GM12878 (cell line): ENCODE data around the gene RNF183. TPM values are rescaled to one million over a fixed set of nuclear protein-coding genes. Genes with fewer than 3 reads are reported as not detected.
A peak's percentile ranks its signal among the peaks of the same experiment; 100 is the strongest.

Experiments used
- ATF7 ChIP-seq: fragments of 450-650 bp; IDR thresholded peaks from 2 replicates; pipeline ENCODE4 v1.6.1; 2016; ENCODE audit warnings: low read depth, mild to moderate bottlenecking
- CBX3 ChIP-seq: fragments of 200-600 bp; sonication (generic); IDR thresholded peaks from 2 replicates; pipeline ENCODE4 v1.6.1; 2016; ENCODE audit warnings: low read depth, borderline replicate concordance
- CHD2 ChIP-seq: IDR thresholded peaks from 2 replicates; pipeline ENCODE4 v1.6.1; 2011; ENCODE audit warnings: low read depth, low read length, improper control_type of control experiment, borderline replicate concordance
- CHD4 ChIP-seq: fragments of 200-600 bp; sonication (generic); IDR thresholded peaks from 2 replicates; pipeline ENCODE4 v1.6.1; 2016; ENCODE audit warnings: mild to moderate bottlenecking
- EED ChIP-seq: sonication (generic); IDR thresholded peaks from 2 replicates; pipeline ENCODE4 v1.6.1; 2016; ENCODE audit warnings: antibody characterized with exemption, low read depth
- EZH2 ChIP-seq: IDR thresholded peaks from 2 replicates; pipeline ENCODE4 v1.6.1; 2012; ENCODE audit warnings: low read depth, mild to moderate bottlenecking, control low read depth, inconsistent platforms, low read length, borderline replicate concordance; ENCODE audit not compliant: control insufficient read depth
- FOS ChIP-seq: IDR thresholded peaks from 3 replicates; pipeline ENCODE4 v1.6.1; 2011; ENCODE audit warnings: borderline replicate concordance; ENCODE audit not compliant: insufficient read length; ENCODE audit errors: extremely low read depth
- HDGF ChIP-seq: fragments of 450-650 bp; IDR thresholded peaks from 2 replicates; pipeline ENCODE4 v1.6.1; 2016; ENCODE audit warnings: antibody characterized with exemption
- JUNB ChIP-seq: IDR thresholded peaks from 2 replicates; pipeline ENCODE4 v1.6.1; 2016; ENCODE audit warnings: antibody characterized with exemption, mild to moderate bottlenecking
- MTA3 ChIP-seq: IDR thresholded peaks from 2 replicates; pipeline ENCODE4 v1.6.1; 2012; ENCODE audit warnings: low read length, inconsistent platforms, borderline replicate concordance
- MXI1 ChIP-seq: fragments of 150-350 bp; IDR thresholded peaks from 2 replicates; pipeline ENCODE4 v1.6.1; 2011; ENCODE audit warnings: low read depth, mild to moderate bottlenecking, inconsistent platforms, low read length, improper control_type of control experiment
- POLR2AphosphoS5 ChIP-seq: IDR thresholded peaks from 2 replicates; pipeline ENCODE4 v1.6.1; 2011; ENCODE audit warnings: mild to moderate bottlenecking, low read length, inconsistent platforms
- RBBP5 ChIP-seq: fragments of 200-600 bp; sonication (generic); conservative IDR thresholded peaks from 2 replicates; pipeline ENCODE4 v1.6.1; 2016
- SUPT20H ChIP-seq: IDR thresholded peaks from 2 replicates; pipeline ENCODE4 v1.6.1; 2011; ENCODE audit warnings: low read depth, mild to moderate bottlenecking, low read length, moderate library complexity, borderline replicate concordance; ENCODE audit not compliant: control insufficient read depth
- ZNF207 ChIP-seq: fragments of 450-650 bp; IDR thresholded peaks from 2 replicates; pipeline ENCODE4 v1.6.1; 2014; ENCODE audit warnings: antibody characterized with exemption, mild to moderate bottlenecking, borderline replicate concordance
- polyA plus RNA-seq, 11 experiments: library from polyadenylated mRNA; depleted of rRNA in 4 of 11; unstranded in 6 of 11; stranded (reverse) in 5 of 11; fragments of >200 nt; fragmentation: Nextera tagmentation in 4 of 11; fragmentation: Illumina TruSeq in 1 of 11; extraction: Ambion mirVana in 4 of 11; extraction: Trizol in 1 of 11; gene quantifications; 1 replicate in 1 of 11; 2 replicates in 10 of 11; pipeline versions ENCODE4 v1.2.1 to v1.2.3, GENCODE V29; 2011 to 2016; ENCODE audit warnings: inconsistent platforms in 2 of 11, missing spikeins in 2 of 11, low read depth in 1 of 11
- total RNA-seq, 4 experiments: library from RNA; depleted of rRNA in 3 of 4; stranded (reverse); fragments of >200 nt in 3 of 4; fragmentation: Illumina TruSeq in 1 of 4; extraction: Trizol in 1 of 4; gene quantifications; 2 replicates each; pipeline versions ENCODE4 v1.2.1 to v1.2.3, GENCODE V29; 2013 to 2021
- TF ChIP-seq, protein P1 (sequence below): fragments of 450-650 bp; IDR thresholded peaks from 2 replicates; pipeline ENCODE4 v1.6.1; 2017; ENCODE audit warnings: mild to moderate bottlenecking, low read depth, inconsistent platforms; ENCODE audit not compliant: poor library complexity, severe bottlenecking
- TF ChIP-seq, protein P2 (sequence below): IDR thresholded peaks from 2 replicates; pipeline ENCODE4 v1.6.1; 2012; ENCODE audit warnings: mild to moderate bottlenecking, low read depth, low read length
- TF ChIP-seq, protein P3 (sequence below): fragments of 450-650 bp; IDR thresholded peaks from 2 replicates; pipeline ENCODE4 v1.6.1; 2016; ENCODE audit warnings: mild to moderate bottlenecking, moderate library complexity, borderline replicate concordance

The RNF183 gene
- total and polyA plus RNA-seq, 10 of the 15 experiments (the other 5 are each of a cell fraction or from before 2014, with no cell fraction given) = 0.03 to 0.26 (median 0.07) TPM; not detected in 6

DNA sequence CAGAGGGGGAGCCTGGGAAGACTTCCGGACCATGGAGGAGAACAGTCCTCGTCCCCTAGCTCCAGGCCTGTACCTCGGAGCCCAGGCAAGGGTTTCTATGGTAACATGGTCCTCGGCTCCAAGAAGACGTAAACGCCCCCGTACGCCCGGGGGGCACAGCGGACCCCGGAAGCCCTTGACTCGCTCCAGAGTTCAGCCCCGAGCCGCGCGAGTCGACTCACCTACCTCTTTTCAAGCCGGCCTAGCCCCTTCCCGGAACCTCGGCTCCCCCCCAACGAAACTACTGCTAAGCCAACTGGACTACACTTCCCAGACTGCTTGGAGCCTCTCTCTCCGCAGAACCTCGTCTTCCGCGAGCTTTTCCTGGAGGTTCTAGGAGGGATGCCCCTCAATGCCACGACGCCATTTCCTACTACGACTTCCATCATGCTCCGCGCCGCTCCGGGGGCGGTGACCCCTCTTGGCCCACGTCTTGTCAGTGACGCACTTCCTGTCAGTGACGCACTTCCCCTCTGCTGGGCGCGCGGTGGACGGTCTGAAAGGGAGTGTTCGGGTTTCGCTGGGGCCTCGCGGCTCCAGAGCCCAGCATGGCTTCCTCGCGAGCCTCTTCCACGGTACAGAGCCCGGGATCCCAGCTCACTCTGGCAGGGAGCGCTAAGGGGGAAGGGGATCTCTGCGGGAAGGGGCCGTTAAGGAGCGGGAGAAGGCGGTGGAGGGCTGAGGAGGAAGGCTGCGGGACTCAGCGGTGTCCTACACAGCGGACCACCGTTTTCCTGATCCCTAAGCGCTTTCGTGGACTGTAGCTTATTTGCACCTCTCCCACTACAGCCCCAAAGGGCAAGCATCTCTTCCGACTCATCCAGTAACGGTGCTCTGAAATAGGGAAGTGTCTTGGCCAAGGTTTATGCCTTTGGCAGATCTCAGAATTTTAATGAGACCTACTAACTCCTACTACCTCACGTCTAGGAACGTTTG is 27.7 kb downstream of the RNF183 start, which contains the start of the genes CDC26 and PRPF4 (continued):
- TF ChIP-seq, protein P1, sequence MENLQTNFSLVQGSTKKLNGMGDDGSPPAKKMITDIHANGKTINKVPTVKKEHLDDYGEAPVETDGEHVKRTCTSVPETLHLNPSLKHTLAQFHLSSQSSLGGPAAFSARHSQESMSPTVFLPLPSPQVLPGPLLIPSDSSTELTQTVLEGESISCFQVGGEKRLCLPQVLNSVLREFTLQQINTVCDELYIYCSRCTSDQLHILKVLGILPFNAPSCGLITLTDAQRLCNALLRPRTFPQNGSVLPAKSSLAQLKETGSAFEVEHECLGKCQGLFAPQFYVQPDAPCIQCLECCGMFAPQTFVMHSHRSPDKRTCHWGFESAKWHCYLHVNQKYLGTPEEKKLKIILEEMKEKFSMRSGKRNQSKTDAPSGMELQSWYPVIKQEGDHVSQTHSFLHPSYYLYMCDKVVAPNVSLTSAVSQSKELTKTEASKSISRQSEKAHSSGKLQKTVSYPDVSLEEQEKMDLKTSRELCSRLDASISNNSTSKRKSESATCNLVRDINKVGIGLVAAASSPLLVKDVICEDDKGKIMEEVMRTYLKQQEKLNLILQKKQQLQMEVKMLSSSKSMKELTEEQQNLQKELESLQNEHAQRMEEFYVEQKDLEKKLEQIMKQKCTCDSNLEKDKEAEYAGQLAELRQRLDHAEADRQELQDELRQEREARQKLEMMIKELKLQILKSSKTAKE = no peak
- TF ChIP-seq JUNB = peak; percentile 24; the same call in 1 of the 2 replicates
- TF ChIP-seq EED = no peak
- TF ChIP-seq CHD2 = peak; percentile 95
- TF ChIP-seq, protein P2, sequence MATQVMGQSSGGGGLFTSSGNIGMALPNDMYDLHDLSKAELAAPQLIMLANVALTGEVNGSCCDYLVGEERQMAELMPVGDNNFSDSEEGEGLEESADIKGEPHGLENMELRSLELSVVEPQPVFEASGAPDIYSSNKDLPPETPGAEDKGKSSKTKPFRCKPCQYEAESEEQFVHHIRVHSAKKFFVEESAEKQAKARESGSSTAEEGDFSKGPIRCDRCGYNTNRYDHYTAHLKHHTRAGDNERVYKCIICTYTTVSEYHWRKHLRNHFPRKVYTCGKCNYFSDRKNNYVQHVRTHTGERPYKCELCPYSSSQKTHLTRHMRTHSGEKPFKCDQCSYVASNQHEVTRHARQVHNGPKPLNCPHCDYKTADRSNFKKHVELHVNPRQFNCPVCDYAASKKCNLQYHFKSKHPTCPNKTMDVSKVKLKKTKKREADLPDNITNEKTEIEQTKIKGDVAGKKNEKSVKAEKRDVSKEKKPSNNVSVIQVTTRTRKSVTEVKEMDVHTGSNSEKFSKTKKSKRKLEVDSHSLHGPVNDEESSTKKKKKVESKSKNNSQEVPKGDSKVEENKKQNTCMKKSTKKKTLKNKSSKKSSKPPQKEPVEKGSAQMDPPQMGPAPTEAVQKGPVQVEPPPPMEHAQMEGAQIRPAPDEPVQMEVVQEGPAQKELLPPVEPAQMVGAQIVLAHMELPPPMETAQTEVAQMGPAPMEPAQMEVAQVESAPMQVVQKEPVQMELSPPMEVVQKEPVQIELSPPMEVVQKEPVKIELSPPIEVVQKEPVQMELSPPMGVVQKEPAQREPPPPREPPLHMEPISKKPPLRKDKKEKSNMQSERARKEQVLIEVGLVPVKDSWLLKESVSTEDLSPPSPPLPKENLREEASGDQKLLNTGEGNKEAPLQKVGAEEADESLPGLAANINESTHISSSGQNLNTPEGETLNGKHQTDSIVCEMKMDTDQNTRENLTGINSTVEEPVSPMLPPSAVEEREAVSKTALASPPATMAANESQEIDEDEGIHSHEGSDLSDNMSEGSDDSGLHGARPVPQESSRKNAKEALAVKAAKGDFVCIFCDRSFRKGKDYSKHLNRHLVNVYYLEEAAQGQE = no peak
- TF ChIP-seq, protein P3, sequence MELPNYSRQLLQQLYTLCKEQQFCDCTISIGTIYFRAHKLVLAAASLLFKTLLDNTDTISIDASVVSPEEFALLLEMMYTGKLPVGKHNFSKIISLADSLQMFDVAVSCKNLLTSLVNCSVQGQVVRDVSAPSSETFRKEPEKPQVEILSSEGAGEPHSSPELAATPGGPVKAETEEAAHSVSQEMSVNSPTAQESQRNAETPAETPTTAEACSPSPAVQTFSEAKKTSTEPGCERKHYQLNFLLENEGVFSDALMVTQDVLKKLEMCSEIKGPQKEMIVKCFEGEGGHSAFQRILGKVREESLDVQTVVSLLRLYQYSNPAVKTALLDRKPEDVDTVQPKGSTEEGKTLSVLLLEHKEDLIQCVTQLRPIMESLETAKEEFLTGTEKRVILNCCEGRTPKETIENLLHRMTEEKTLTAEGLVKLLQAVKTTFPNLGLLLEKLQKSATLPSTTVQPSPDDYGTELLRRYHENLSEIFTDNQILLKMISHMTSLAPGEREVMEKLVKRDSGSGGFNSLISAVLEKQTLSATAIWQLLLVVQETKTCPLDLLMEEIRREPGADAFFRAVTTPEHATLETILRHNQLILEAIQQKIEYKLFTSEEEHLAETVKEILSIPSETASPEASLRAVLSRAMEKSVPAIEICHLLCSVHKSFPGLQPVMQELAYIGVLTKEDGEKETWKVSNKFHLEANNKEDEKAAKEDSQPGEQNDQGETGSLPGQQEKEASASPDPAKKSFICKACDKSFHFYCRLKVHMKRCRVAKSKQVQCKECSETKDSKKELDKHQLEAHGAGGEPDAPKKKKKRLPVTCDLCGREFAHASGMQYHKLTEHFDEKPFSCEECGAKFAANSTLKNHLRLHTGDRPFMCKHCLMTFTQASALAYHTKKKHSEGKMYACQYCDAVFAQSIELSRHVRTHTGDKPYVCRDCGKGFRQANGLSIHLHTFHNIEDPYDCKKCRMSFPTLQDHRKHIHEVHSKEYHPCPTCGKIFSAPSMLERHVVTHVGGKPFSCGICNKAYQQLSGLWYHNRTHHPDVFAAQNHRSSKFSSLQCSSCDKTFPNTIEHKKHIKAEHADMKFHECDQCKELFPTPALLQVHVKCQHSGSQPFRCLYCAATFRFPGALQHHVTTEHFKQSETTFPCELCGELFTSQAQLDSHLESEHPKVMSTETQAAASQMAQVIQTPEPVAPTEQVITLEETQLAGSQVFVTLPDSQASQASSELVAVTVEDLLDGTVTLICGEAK = peak; percentile 94
- no peak for TF ChIP-seq RBBP5
- TF ChIP-seq ZNF207 = no peak
- peak; percentile 91 for TF ChIP-seq ATF7
- no peak for TF ChIP-seq FOS
- no peak for TF ChIP-seq SUPT20H
- no peak for TF ChIP-seq CBX3
- TF ChIP-seq EZH2 = no peak
- peak; percentile 95; the same call in 1 of the 2 replicates for TF ChIP-seq HDGF
- peak; percentile 88 for TF ChIP-seq MXI1
- TF ChIP-seq POLR2AphosphoS5 = peak; percentile 97
- no peak for TF ChIP-seq CHD4
- TF ChIP-seq MTA3 = no peak
